Panc1 (cell line): ENCODE data around the gene TOMM70. TPM values are rescaled to one million over a fixed set of nuclear protein-coding genes. Genes with fewer than 3 reads are reported as not detected.

Experiments used
- ATAC-seq: fragments of 200-7000 bp; cut with Tn5 transposase; 2 replicates; pipeline ENCODE4 v1.9.1; 2020; ENCODE audit warnings: mild to moderate bottlenecking, moderate library complexity
- BruUV-seq: library from RNA; stranded (reverse); fragments of 400-500 nt; replicated peaks from 2 replicates; lab custom pipeline; 2021; lab: Mats Ljungman, UMichigan
- CTCF ChIA-PET: fragments of 300-600 bp; sonication (Branson Sonifier 250); formaldehyde crosslinking; loops from one replicate; lab custom pipeline; 2022; ENCODE audit warnings: antibody characterized with exemption; lab: Charles Lee
- POLR2A ChIA-PET: fragments of 300-600 bp; sonication (Branson Sonifier 250); formaldehyde crosslinking; loops from one replicate; lab custom pipeline; 2022; ENCODE audit warnings: antibody characterized with exemption; lab: Charles Lee
- DNase-seq: peaks from one replicate; pipeline ENCODE4 v3.0.0-alpha.2; 2010; ENCODE audit warnings: low read depth, low spot score
- H3K27ac ChIP-seq: 2 replicates; pipeline ENCODE4 v1.5.1; 2011; ENCODE audit warnings: mild to moderate bottlenecking, low read length, inconsistent platforms
- H3K27me3 ChIP-seq: fragments of 200-500 bp; sonication (Bioruptor generic); 2 replicates; pipeline ENCODE4 v1.6.0; 2014; ENCODE audit warnings: low read length, inconsistent platforms; ENCODE audit not compliant: control insufficient read depth, insufficient read depth
- H3K36me3 ChIP-seq: fragments of 200-500 bp; sonication (Bioruptor generic); 2 replicates; pipeline ENCODE4 v1.5.1; 2014; ENCODE audit warnings: inconsistent platforms, mild to moderate bottlenecking, low read length, moderate library complexity; ENCODE audit not compliant: control insufficient read depth, insufficient read depth
- H3K4me1 ChIP-seq: 2 replicates; pipeline ENCODE4 v1.5.1; 2011; ENCODE audit warnings: inconsistent platforms, mild to moderate bottlenecking, low read length, moderate library complexity; ENCODE audit not compliant: control insufficient read depth, insufficient read depth
- H3K4me3 ChIP-seq, 2 experiments: 2 replicates each; pipeline ENCODE4 v1.5.1; 2011 to 2012; ENCODE audit warnings: low read depth in 2 of 2, low read length in 2 of 2, mild to moderate bottlenecking in 2 of 2, inconsistent platforms in 1 of 2, moderate library complexity in 1 of 2
- H3K9me3 ChIP-seq: fragments of 200-500 bp; sonication (Bioruptor generic); 2 replicates; pipeline ENCODE4 v1.5.1; 2014; ENCODE audit warnings: low read depth, mild to moderate bottlenecking, inconsistent platforms, low read length, moderate library complexity; ENCODE audit not compliant: control insufficient read depth, insufficient read depth
- POLR2AphosphoS5 ChIP-seq: IDR thresholded peaks from 2 replicates; pipeline ENCODE4 v1.6.1; 2012; ENCODE audit warnings: mild to moderate bottlenecking, low read depth, low read length, moderate library complexity
- SIN3A ChIP-seq: IDR thresholded peaks from 2 replicates; pipeline ENCODE4 v1.6.1; 2012; ENCODE audit warnings: low read depth, mild to moderate bottlenecking, low read length, moderate library complexity, borderline replicate concordance; ENCODE audit not compliant: insufficient read depth
- TCF7L2 ChIP-seq: IDR thresholded peaks from 2 replicates; pipeline ENCODE4 v1.6.1; 2011; ENCODE audit warnings: mild to moderate bottlenecking, low read depth, low read length, inconsistent platforms
- in situ Hi-C: cut with HindIII; loops from 2 replicates; pipeline ENCODE4 v1.10.0; 2016; ENCODE audit warnings: low sequenced_read_pairs, low pct_unique_long_range_greater_than_20kb
- intact Hi-C: fragments of 100-400 bp; cut with micrococcal nuclease; formaldehyde crosslinking; loops from one replicate; pipeline ENCODE4 v1.10.0; 2022; ENCODE audit not compliant: unreplicated experiment
- total RNA-seq: library from RNA; stranded (reverse); gene quantifications from one replicate; pipeline ENCODE4 v1.2.1, GENCODE V29; 2021; ENCODE audit not compliant: unreplicated experiment
- TF ChIP-seq, protein P1 (sequence below): fragments of 450-650 bp; IDR thresholded peaks from 2 replicates; pipeline ENCODE4 v1.5.1; 2017; ENCODE audit warnings: mild to moderate bottlenecking
- TF ChIP-seq, protein P2 (sequence below), 2 experiments: IDR thresholded peaks; 2 replicates each; pipeline ENCODE4 v1.6.1; 2011 to 2012; ENCODE audit warnings: low read depth in 2 of 2, control low read depth in 1 of 2, low read length in 1 of 2, mild to moderate bottlenecking in 1 of 2, moderate library complexity in 1 of 2; ENCODE audit not compliant: insufficient read depth in 1 of 2

The TOMM70 gene
- total RNA-seq, 1 experiment from 2014 or later = 55.7 TPM

DNA sequence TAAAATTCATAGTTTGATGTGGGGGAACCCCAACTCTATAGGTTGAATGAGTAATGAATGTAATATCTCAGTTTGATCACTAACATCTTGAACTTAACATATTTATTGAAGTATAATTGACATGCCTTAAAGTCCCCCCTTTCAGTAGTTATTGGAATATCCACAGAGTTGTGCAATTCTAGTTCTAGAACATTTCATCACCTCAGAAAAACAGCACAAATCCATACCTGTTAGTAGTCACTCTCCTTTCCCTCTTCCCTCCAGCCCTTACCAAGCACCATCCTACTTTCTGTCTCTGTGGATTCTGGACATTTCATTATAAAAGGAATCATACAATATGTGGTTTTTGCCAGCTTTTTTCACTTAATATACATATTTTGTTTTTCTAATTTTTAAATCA is 75.1 kb downstream of the TOMM70 start:
- POLR2A ChIA-PET = no interaction called here
- no peak for TF ChIP-seq SIN3A
- TF ChIP-seq, protein P1, sequence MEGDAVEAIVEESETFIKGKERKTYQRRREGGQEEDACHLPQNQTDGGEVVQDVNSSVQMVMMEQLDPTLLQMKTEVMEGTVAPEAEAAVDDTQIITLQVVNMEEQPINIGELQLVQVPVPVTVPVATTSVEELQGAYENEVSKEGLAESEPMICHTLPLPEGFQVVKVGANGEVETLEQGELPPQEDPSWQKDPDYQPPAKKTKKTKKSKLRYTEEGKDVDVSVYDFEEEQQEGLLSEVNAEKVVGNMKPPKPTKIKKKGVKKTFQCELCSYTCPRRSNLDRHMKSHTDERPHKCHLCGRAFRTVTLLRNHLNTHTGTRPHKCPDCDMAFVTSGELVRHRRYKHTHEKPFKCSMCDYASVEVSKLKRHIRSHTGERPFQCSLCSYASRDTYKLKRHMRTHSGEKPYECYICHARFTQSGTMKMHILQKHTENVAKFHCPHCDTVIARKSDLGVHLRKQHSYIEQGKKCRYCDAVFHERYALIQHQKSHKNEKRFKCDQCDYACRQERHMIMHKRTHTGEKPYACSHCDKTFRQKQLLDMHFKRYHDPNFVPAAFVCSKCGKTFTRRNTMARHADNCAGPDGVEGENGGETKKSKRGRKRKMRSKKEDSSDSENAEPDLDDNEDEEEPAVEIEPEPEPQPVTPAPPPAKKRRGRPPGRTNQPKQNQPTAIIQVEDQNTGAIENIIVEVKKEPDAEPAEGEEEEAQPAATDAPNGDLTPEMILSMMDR = no peak
- no peak for TF ChIP-seq POLR2AphosphoS5
- Histone ChIP-seq H3K27me3 (no peaks in the 10 kb centered on the region), H3K4me1 (no peaks in the 10 kb centered on the region), H3K36me3 (0 out of 2 replicates have a peak, but pooled peaks cover 2% of the 10 kb centered on the region), H3K4me3 (no peak overlapping the region), H3K9me3 (no peaks in the 10 kb centered on the region), H3K27ac (no peak overlapping the region)
- DNase-seq (no peak), ATAC-seq (no peak)
- BruUV-seq = no TSS peak
- intact Hi-C loops (no loop called here), in situ Hi-C loops (no loop called here)
- CTCF ChIA-PET = no interaction called here

DNA sequence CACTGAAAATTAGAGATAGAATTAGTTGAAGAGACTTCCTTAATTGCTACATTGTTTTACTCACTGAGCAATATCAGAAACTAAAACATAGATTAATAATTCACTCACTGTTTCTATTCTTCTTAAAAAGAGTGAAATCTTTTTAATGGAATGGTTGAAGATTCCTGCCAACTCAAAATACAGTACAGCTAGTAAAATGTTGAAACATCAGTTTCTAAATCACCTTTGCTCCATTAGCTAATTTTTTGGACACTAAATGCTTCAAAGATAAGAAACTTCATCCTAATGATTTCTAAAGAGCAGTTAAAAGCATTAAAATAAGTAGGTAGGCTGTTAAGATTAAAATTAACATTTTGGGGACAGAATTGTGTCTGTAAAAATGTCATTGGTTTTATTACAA is 76.8 kb downstream of the TOMM70 start:
- TF ChIP-seq, protein P1 = no peak
- TF ChIP-seq POLR2AphosphoS5 (no peak), TCF7L2 (no peak), SIN3A (no peak)
- TF ChIP-seq, protein P2, sequence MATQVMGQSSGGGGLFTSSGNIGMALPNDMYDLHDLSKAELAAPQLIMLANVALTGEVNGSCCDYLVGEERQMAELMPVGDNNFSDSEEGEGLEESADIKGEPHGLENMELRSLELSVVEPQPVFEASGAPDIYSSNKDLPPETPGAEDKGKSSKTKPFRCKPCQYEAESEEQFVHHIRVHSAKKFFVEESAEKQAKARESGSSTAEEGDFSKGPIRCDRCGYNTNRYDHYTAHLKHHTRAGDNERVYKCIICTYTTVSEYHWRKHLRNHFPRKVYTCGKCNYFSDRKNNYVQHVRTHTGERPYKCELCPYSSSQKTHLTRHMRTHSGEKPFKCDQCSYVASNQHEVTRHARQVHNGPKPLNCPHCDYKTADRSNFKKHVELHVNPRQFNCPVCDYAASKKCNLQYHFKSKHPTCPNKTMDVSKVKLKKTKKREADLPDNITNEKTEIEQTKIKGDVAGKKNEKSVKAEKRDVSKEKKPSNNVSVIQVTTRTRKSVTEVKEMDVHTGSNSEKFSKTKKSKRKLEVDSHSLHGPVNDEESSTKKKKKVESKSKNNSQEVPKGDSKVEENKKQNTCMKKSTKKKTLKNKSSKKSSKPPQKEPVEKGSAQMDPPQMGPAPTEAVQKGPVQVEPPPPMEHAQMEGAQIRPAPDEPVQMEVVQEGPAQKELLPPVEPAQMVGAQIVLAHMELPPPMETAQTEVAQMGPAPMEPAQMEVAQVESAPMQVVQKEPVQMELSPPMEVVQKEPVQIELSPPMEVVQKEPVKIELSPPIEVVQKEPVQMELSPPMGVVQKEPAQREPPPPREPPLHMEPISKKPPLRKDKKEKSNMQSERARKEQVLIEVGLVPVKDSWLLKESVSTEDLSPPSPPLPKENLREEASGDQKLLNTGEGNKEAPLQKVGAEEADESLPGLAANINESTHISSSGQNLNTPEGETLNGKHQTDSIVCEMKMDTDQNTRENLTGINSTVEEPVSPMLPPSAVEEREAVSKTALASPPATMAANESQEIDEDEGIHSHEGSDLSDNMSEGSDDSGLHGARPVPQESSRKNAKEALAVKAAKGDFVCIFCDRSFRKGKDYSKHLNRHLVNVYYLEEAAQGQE (IDR thresholded peaks at IDR 0.05; ENCODE audit: insufficient read depth in 1 of 2, low read depth in 2 of 2, low read length in 1 of 2) = no peak
- Histone ChIP-seq H3K27me3 (no peaks in the 10 kb centered on the region), H3K27ac (no peak overlapping the region), H3K4me3 (no peak overlapping the region), H3K36me3 (0 out of 2 replicates have a peak, but pooled peaks cover 2% of the 10 kb centered on the region), H3K4me1 (no peaks in the 10 kb centered on the region), H3K9me3 (no peaks in the 10 kb centered on the region)
- no peak for ATAC-seq
- ChIA-PET CTCF (no interaction called here), POLR2A (no interaction called here)
- intact Hi-C loops (no loop called here), in situ Hi-C loops (no loop called here)
- TSS peak; percentile 25 for BruUV-seq
- DNase-seq = no peak
